Measurements from ENCODE around the gene DPP4. TPM values are rescaled to one million over a fixed set of nuclear protein-coding genes. Genes with fewer than 3 reads are reported as not detected.

Gene DPP4
- total RNA-seq, 1 donor from 2014 or later: 67.4 TPM

- no peak for DNase-seq (ENCODE audit: low read depth in 2 of 2)
Observed at GRCh38 chr2:162085090-162085891, 11.3 kb upstream of the DPP4 start.

- no peak for DNase-seq (ENCODE audit: low read depth in 2 of 2)
Observed at GRCh38 chr2:162084536-162084935, 10.5 kb upstream of the DPP4 start.

- DNase-seq (ENCODE audit: low read depth in 2 of 2): no peak
Observed at GRCh38 chr2:162082681-162083080, 8.7 kb upstream of the DPP4 start.

- no peak for DNase-seq (ENCODE audit: low read depth in 2 of 2)
Observed at GRCh38 chr2:162082036-162082435, 8.0 kb upstream of the DPP4 start.

GRCh38 chr2:162079514-162079913, 5.5 kb upstream of the DPP4 start:
- no peak for DNase-seq (ENCODE audit: low read depth in 2 of 2)

- no peak for DNase-seq (ENCODE audit: low read depth in 2 of 2)
Observed at GRCh38 chr2:162075689-162076132, 1.7 kb upstream of the DPP4 start.

- no peak for DNase-seq (ENCODE audit: low read depth in 2 of 2)
Observed at GRCh38 chr2:162074928-162075688, 1.1 kb upstream of the DPP4 start.

- DNase-seq (ENCODE audit: low read depth in 2 of 2): no peak
Observed at GRCh38 chr2:162074632-162074895, 549 bp upstream of the DPP4 start.

GRCh38 chr2:162072976-162073887, 783 bp downstream of the DPP4 start:
- peak in 1 of 2 donors; percentile 20 for DNase-seq (ENCODE audit: low read depth in 2 of 2)

- DNase-seq (ENCODE audit: low read depth in 2 of 2): peak in 1 of 2 donors; percentile 14
Observed at GRCh38 chr2:162072181-162072702, 1.8 kb downstream of the DPP4 start.

GRCh38 chr2:162071001-162071400, 3.0 kb downstream of the DPP4 start:
- DNase-seq (ENCODE audit: low read depth in 2 of 2): no peak

- peak in 1 of 2 donors; percentile 13 for DNase-seq (ENCODE audit: low read depth in 2 of 2)
Observed at GRCh38 chr2:162070228-162070936, 3.6 kb downstream of the DPP4 start.

- DNase-seq (ENCODE audit: low read depth in 2 of 2): no peak
Observed at GRCh38 chr2:162069267-162069903, 4.6 kb downstream of the DPP4 start.

GRCh38 chr2:162067596-162067995, 6.4 kb downstream of the DPP4 start:
- no peak for DNase-seq (ENCODE audit: low read depth in 2 of 2)

- no peak for DNase-seq (ENCODE audit: low read depth in 2 of 2)
Observed at GRCh38 chr2:162065767-162066166, 8.2 kb downstream of the DPP4 start.

- no peak for DNase-seq (ENCODE audit: low read depth in 2 of 2)
Observed at GRCh38 chr2:162063899-162064298, 10.1 kb downstream of the DPP4 start.

GRCh38 chr2:162063281-162063680, 10.7 kb downstream of the DPP4 start:
- no peak for DNase-seq (ENCODE audit: low read depth in 2 of 2)

GRCh38 chr2:162062559-162062958, 11.5 kb downstream of the DPP4 start:
- DNase-seq (ENCODE audit: low read depth in 2 of 2): no peak

GRCh38 chr2:162061021-162061420, 13.0 kb downstream of the DPP4 start:
- no peak for DNase-seq (ENCODE audit: low read depth in 2 of 2)

GRCh38 chr2:162060532-162060931, 13.5 kb downstream of the DPP4 start:
- no peak for DNase-seq (ENCODE audit: low read depth in 2 of 2)

Measured in dermis microvascular lymphatic vessel endothelial cell (primary cell).